IPS-18a (cell line): Measurements from ENCODE around the gene FBXW11.

Experiments used
- H3K27ac ChIP-seq: one replicate; pipeline ENCODE4 v1.5.1; 2013; ENCODE audit warnings: low read length
- H3K27me3 ChIP-seq: one replicate; pipeline ENCODE4 v1.6.1; 2013; ENCODE audit warnings: mild to moderate bottlenecking, low read length; ENCODE audit not compliant: control insufficient read depth, insufficient read depth
- H3K36me3 ChIP-seq: one replicate; pipeline ENCODE4 v1.6.1; 2013; ENCODE audit warnings: low read depth, low read length; ENCODE audit not compliant: control insufficient read depth
- H3K4me1 ChIP-seq: one replicate; pipeline ENCODE4 v1.6.1; 2013; ENCODE audit warnings: low read depth, low read length; ENCODE audit not compliant: control insufficient read depth
- H3K4me3 ChIP-seq: one replicate; pipeline ENCODE4 v1.5.1; 2013; ENCODE audit warnings: low read length
- H3K9ac ChIP-seq: one replicate; pipeline ENCODE4 v1.6.1; 2013; ENCODE audit warnings: mild to moderate bottlenecking, low read length, moderate library complexity
- H3K9me3 ChIP-seq: one replicate; pipeline ENCODE4 v1.6.1; 2013; ENCODE audit warnings: low read depth, low read length; ENCODE audit not compliant: control insufficient read depth

The FBXW11 gene

GRCh38 chr5:171845040-171845630, 161.3 kb downstream of the FBXW11 start:
- no peaks in the 10 kb centered on the region for H3K9me3 ChIP-seq
- H3K4me3 ChIP-seq: no peak overlapping the region
- no peak overlapping the region for H3K27ac ChIP-seq
- H3K9ac ChIP-seq: no peak overlapping the region
- H3K36me3 ChIP-seq: no peaks in the 10 kb centered on the region
- no peaks in the 10 kb centered on the region for H3K27me3 ChIP-seq
- H3K4me1 ChIP-seq: no peaks in the 10 kb centered on the region

- no peaks in the 10 kb centered on the region for H3K36me3 ChIP-seq
- H3K4me1 ChIP-seq: no peaks in the 10 kb centered on the region
Measured at GRCh38 chr5:171842777-171843328, 163.6 kb downstream of the FBXW11 start.

GRCh38 chr5:171841984-171842776, 164.3 kb downstream of the FBXW11 start:
- H3K9ac ChIP-seq: no peak overlapping the region
- no peaks in the 10 kb centered on the region for H3K4me1 ChIP-seq
- H3K36me3 ChIP-seq: no peaks in the 10 kb centered on the region
- no peaks in the 10 kb centered on the region for H3K27me3 ChIP-seq
- no peak overlapping the region for H3K4me3 ChIP-seq
- H3K27ac ChIP-seq: no peak overlapping the region
- no peaks in the 10 kb centered on the region for H3K9me3 ChIP-seq

More at GRCh38 chr5:171842777-171843328, 163.6 kb downstream of the FBXW11 start:
- Histone ChIP-seq H3K27me3 (no peaks in the 10 kb centered on the region), H3K4me3 (no peak overlapping the region), H3K27ac (no peak overlapping the region), H3K9ac (no peak overlapping the region), H3K9me3 (no peaks in the 10 kb centered on the region)

- Histone ChIP-seq H3K36me3 (no peaks in the 10 kb centered on the region), H3K4me3 (no peak overlapping the region), H3K27ac (no peak overlapping the region), H3K27me3 (no peaks in the 10 kb centered on the region), H3K4me1 (no peaks in the 10 kb centered on the region), H3K9me3 (no peaks in the 10 kb centered on the region), H3K9ac (no peak overlapping the region)
Measured at GRCh38 chr5:171840711-171841522, 165.5 kb downstream of the FBXW11 start.

GRCh38 chr5:171840066-171840465, 166.4 kb downstream of the FBXW11 start:
- Histone ChIP-seq H3K27me3 (no peaks in the 10 kb centered on the region), H3K9ac (no peak overlapping the region), H3K4me3 (no peak overlapping the region), H3K36me3 (no peaks in the 10 kb centered on the region), H3K9me3 (no peaks in the 10 kb centered on the region), H3K27ac (no peak overlapping the region), H3K4me1 (no peaks in the 10 kb centered on the region)

GRCh38 chr5:171839112-171839511, 167.3 kb downstream of the FBXW11 start:
- Histone ChIP-seq H3K4me1 (no peaks in the 10 kb centered on the region), H3K36me3 (no peaks in the 10 kb centered on the region), H3K27me3 (no peaks in the 10 kb centered on the region), H3K27ac (no peak overlapping the region), H3K9me3 (no peaks in the 10 kb centered on the region), H3K4me3 (no peak overlapping the region), H3K9ac (no peak overlapping the region)

- Histone ChIP-seq H3K9ac (no peak overlapping the region), H3K4me1 (no peaks in the 10 kb centered on the region), H3K27me3 (no peaks in the 10 kb centered on the region)
Measured at GRCh38 chr5:171838066-171838465, 168.4 kb downstream of the FBXW11 start.

GRCh38 chr5:171837522-171837921, 168.9 kb downstream of the FBXW11 start:
- Histone ChIP-seq H3K9ac (no peak overlapping the region), H3K27ac (no peak overlapping the region), H3K4me1 (no peaks in the 10 kb centered on the region), H3K36me3 (no peaks in the 10 kb centered on the region), H3K4me3 (no peak overlapping the region), H3K27me3 (no peaks in the 10 kb centered on the region), H3K9me3 (no peaks in the 10 kb centered on the region)

More at GRCh38 chr5:171838066-171838465, 168.4 kb downstream of the FBXW11 start:
- Histone ChIP-seq H3K27ac (no peak overlapping the region), H3K9me3 (no peaks in the 10 kb centered on the region), H3K4me3 (no peak overlapping the region), H3K36me3 (no peaks in the 10 kb centered on the region)

- no peaks in the 10 kb centered on the region for H3K4me1 ChIP-seq
- H3K36me3 ChIP-seq: no peaks in the 10 kb centered on the region
- H3K27ac ChIP-seq: no peak overlapping the region
- H3K9me3 ChIP-seq: no peaks in the 10 kb centered on the region
- no peak overlapping the region for H3K4me3 ChIP-seq
- H3K9ac ChIP-seq: no peak overlapping the region
- no peaks in the 10 kb centered on the region for H3K27me3 ChIP-seq
Measured at GRCh38 chr5:171835066-171835465, 171.4 kb downstream of the FBXW11 start.

GRCh38 chr5:171834461-171834860, 172.0 kb downstream of the FBXW11 start:
- Histone ChIP-seq H3K4me1 (no peaks in the 10 kb centered on the region), H3K9me3 (no peaks in the 10 kb centered on the region), H3K9ac (no peak overlapping the region), H3K36me3 (no peaks in the 10 kb centered on the region), H3K27ac (no peak overlapping the region), H3K4me3 (no peak overlapping the region), H3K27me3 (no peaks in the 10 kb centered on the region)

- H3K36me3 ChIP-seq: no peaks in the 10 kb centered on the region
- H3K9me3 ChIP-seq: no peaks in the 10 kb centered on the region
- H3K9ac ChIP-seq: no peak overlapping the region
- no peaks in the 10 kb centered on the region for H3K27me3 ChIP-seq
- H3K4me1 ChIP-seq: no peaks in the 10 kb centered on the region
- no peak overlapping the region for H3K27ac ChIP-seq
- no peak overlapping the region for H3K4me3 ChIP-seq
Measured at GRCh38 chr5:171832775-171833174, 173.7 kb downstream of the FBXW11 start.
